ENCODE measurements around the gene TUBGCP2. TPM values are rescaled to one million over a fixed set of nuclear protein-coding genes. Genes with fewer than 3 reads are reported as not detected.

Gene TUBGCP2
- total and polyA plus RNA-seq, 9 of the 15 experiments (the other 6 are each of a cell fraction or from before 2014, with no cell fraction given): 4.3 to 56.6 (median 28.4) TPM

DNA sequence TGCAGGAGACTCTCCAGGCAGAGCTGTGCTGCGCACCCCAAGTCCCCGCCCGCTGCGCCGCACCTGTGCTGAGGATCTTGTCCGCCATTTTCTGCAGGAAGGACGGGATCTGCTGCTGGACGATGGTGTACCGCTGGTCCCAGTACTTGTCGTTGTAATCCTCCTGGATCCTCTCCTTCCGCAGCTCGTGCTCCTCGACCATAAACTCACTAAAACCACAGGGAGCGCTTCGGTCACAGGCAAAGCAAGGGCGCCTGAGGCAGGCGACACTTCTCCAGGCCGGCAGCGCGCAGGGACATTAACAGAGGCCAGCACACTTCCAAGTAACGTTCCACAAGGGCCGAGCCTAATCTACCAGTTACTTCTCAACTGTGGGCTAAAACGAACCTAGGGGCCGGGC lies 18.9 kb downstream of the TUBGCP2 start:
- Histone ChIP-seq H3K9me3 (replicated peaks; ENCODE audit: control insufficient read depth, insufficient read depth, low read depth, low read length) (no peaks in the 10 kb centered on the region), H3K4me2 (ENCODE audit: insufficient read depth, low read length) (no peak overlapping the region), H3K9me1 (ENCODE audit: control insufficient read depth, insufficient read depth, low read length) (no peaks in the 10 kb centered on the region), H3K36me3 (ENCODE audit: control insufficient read depth, insufficient read depth, low read length) (peaks cover 72% of the 10 kb centered on the region), H3K27me3 (ENCODE audit: control insufficient read depth in 2 of 2, insufficient read depth in 2 of 2, low read length in 2 of 2) (no peaks in the 10 kb centered on the region), H4K20me1 (replicated peaks; ENCODE audit: control insufficient read depth, insufficient read depth, low read length) (no peaks in the 10 kb centered on the region), H3K27ac (ENCODE audit: extremely low read depth, low read depth, low read length) (no peak overlapping the region), H2AFZ (ENCODE audit: low read depth, low read length) (no peak overlapping the region), H3K9ac (ENCODE audit: insufficient read depth in 1 of 2, low read depth in 2 of 2, low read length in 2 of 2) (no peak overlapping the region), H3K4me1 (replicated peaks in 1 of 2; ENCODE audit: control insufficient read depth in 2 of 2, insufficient read depth in 2 of 2, low read length in 2 of 2) (no peaks in the 10 kb centered on the region), H3K4me3 (no peak overlapping the region), H3K79me2 (ENCODE audit: control insufficient read depth, insufficient read depth, low read length) (no peaks in the 10 kb centered on the region)
- ATAC-seq: no peak
- BruUV-seq (replicated peaks): no TSS peak
- 95% methylated on average over 18 of the region's 24 CpGs for WGBS (ENCODE audit: insufficient coverage, low coverage, missing lambda C conversion rate)
- FAIRE-seq: no peak
- intact Hi-C loops (cut with micrococcal nuclease): no loop called here
- no peak for DNase-seq (ENCODE audit: extremely low read depth in 1 of 4, low spot score in 3 of 4)
- CTCF ChIA-PET (ENCODE audit: low intra/inter-chr PET ratio): no interaction called here
- in situ Hi-C loops (cut with MboI): no loop called here
- POLR2A ChIA-PET: interaction anchor here (0.7 kb wide), 1 partner anchor 9 kb away, joined by 4 read pairs; no protein-coding TSS in a partner anchor
- no peak for TF ChIP-seq DMBX1 (CRISPR knock-in tag; IDR thresholded peaks at IDR 0.05; ENCODE audit: borderline replicate concordance)
- TF ChIP-seq, protein P1, sequence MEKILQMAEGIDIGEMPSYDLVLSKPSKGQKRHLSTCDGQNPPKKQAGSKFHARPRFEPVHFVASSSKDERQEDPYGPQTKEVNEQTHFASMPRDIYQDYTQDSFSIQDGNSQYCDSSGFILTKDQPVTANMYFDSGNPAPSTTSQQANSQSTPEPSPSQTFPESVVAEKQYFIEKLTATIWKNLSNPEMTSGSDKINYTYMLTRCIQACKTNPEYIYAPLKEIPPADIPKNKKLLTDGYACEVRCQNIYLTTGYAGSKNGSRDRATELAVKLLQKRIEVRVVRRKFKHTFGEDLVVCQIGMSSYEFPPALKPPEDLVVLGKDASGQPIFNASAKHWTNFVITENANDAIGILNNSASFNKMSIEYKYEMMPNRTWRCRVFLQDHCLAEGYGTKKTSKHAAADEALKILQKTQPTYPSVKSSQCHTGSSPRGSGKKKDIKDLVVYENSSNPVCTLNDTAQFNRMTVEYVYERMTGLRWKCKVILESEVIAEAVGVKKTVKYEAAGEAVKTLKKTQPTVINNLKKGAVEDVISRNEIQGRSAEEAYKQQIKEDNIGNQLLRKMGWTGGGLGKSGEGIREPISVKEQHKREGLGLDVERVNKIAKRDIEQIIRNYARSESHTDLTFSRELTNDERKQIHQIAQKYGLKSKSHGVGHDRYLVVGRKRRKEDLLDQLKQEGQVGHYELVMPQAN (IDR thresholded peaks at IDR 0.05; ENCODE audit: borderline replicate concordance): no peak
- no peak for TF ChIP-seq DNMT1 (IDR thresholded peaks at IDR 0.05)
- TF ChIP-seq, protein P2, sequence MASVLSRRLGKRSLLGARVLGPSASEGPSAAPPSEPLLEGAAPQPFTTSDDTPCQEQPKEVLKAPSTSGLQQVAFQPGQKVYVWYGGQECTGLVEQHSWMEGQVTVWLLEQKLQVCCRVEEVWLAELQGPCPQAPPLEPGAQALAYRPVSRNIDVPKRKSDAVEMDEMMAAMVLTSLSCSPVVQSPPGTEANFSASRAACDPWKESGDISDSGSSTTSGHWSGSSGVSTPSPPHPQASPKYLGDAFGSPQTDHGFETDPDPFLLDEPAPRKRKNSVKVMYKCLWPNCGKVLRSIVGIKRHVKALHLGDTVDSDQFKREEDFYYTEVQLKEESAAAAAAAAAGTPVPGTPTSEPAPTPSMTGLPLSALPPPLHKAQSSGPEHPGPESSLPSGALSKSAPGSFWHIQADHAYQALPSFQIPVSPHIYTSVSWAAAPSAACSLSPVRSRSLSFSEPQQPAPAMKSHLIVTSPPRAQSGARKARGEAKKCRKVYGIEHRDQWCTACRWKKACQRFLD (CRISPR knock-in tag; IDR thresholded peaks at IDR 0.05): no peak
- TF ChIP-seq ZNF785 (CRISPR knock-in tag; IDR thresholded peaks at IDR 0.05): no peak
- TF ChIP-seq ZNF717 (CRISPR knock-in tag; IDR thresholded peaks at IDR 0.05): no peak
- no peak for TF ChIP-seq ZNF354B (CRISPR knock-in tag; IDR thresholded peaks at IDR 0.05)
- TF ChIP-seq SRSF1 (IDR thresholded peaks at IDR 0.05; ENCODE audit: low read depth, low read length): no peak
- no peak for TF ChIP-seq GTF2F1 (IDR thresholded peaks at IDR 0.05; ENCODE audit: low read depth, low read length)
- no peak for TF ChIP-seq HDAC2 (IDR thresholded peaks at IDR 0.05)
- no peak for TF ChIP-seq CEBPG (CRISPR knock-in tag; IDR thresholded peaks at IDR 0.05)
- TF ChIP-seq CEBPG (tag; conservative IDR thresholded peaks at IDR 0.05 in 1 of 2, IDR thresholded peaks at IDR 0.05 in 1 of 2): no peak
- no peak for TF ChIP-seq L3MBTL2 (IDR thresholded peaks at IDR 0.05)
- TF ChIP-seq NRF1 (conservative IDR thresholded peaks at IDR 0.05 in 1 of 2, IDR thresholded peaks at IDR 0.05 in 1 of 2): no peak
- no peak for TF ChIP-seq PCBP1 (IDR thresholded peaks at IDR 0.05; ENCODE audit: low read depth, low read length, poor library complexity, severe bottlenecking)
- TF ChIP-seq, protein P3, sequence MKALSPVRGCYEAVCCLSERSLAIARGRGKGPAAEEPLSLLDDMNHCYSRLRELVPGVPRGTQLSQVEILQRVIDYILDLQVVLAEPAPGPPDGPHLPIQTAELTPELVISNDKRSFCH (CRISPR knock-in tag; IDR thresholded peaks at IDR 0.05): no peak
- TF ChIP-seq, protein P3 (tag; IDR thresholded peaks at IDR 0.05): no peak
- no peak for TF ChIP-seq NR3C1 (CRISPR knock-in tag; IDR thresholded peaks at IDR 0.05)
- TF ChIP-seq, protein P4, sequence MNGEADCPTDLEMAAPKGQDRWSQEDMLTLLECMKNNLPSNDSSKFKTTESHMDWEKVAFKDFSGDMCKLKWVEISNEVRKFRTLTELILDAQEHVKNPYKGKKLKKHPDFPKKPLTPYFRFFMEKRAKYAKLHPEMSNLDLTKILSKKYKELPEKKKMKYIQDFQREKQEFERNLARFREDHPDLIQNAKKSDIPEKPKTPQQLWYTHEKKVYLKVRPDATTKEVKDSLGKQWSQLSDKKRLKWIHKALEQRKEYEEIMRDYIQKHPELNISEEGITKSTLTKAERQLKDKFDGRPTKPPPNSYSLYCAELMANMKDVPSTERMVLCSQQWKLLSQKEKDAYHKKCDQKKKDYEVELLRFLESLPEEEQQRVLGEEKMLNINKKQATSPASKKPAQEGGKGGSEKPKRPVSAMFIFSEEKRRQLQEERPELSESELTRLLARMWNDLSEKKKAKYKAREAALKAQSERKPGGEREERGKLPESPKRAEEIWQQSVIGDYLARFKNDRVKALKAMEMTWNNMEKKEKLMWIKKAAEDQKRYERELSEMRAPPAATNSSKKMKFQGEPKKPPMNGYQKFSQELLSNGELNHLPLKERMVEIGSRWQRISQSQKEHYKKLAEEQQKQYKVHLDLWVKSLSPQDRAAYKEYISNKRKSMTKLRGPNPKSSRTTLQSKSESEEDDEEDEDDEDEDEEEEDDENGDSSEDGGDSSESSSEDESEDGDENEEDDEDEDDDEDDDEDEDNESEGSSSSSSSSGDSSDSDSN (IDR thresholded peaks at IDR 0.05; ENCODE audit: borderline replicate concordance in 1 of 2, low read depth in 2 of 2, low read length in 2 of 2): no peak
